Lower lobe of right lung (tissue), 2 donors: Measurements from ENCODE around the gene PLXNA3. TPM values are rescaled to one million over a fixed set of nuclear protein-coding genes. Genes with fewer than 3 reads are reported as not detected.

ENCODE experiments used
- ATAC-seq, 2 donors: fragments of 200-7000 bp; cut with Tn5 transposase; one replicate each; pipeline ENCODE4 v1.9.1; 2020 to 2022; ENCODE audit warnings: mild to moderate bottlenecking in 2 of 2, moderate library complexity in 2 of 2
- DNase-seq: peaks from one replicate; pipeline ENCODE4 v3.0.0-alpha.2; 2020
- H3K27ac ChIP-seq: fragments of 200-600 bp; one replicate; pipeline ENCODE4 v1.8.0; 2022
- H3K27me3 ChIP-seq: fragments of 200-600 bp; one replicate; pipeline ENCODE4 v1.8.0; 2022; ENCODE audit warnings: low read depth
- H3K36me3 ChIP-seq: fragments of 200-600 bp; one replicate; pipeline ENCODE4 v1.8.0; 2022; ENCODE audit warnings: mild to moderate bottlenecking
- H3K4me1 ChIP-seq: fragments of 200-600 bp; one replicate; pipeline ENCODE4 v1.8.0; 2022
- H3K4me3 ChIP-seq: fragments of 200-600 bp; one replicate; pipeline ENCODE4 v1.8.0; 2022; ENCODE audit warnings: mild to moderate bottlenecking
- H3K9me3 ChIP-seq: fragments of 200-600 bp; one replicate; pipeline ENCODE4 v1.8.0; 2022
- intact Hi-C: fragments of 100-400 bp; cut with DNase I; formaldehyde crosslinking; loops from one replicate; pipeline ENCODE4 v1.11.0; 2022
- total RNA-seq: library from RNA; stranded (reverse); fragmentation: NEBNext Ultra II Directional; extraction: Animal tissue kit (Norgen Biotek cat#: 25700); gene quantifications from one replicate; pipeline ENCODE4 v1.2.1, GENCODE V29; 2021
- TF ChIP-seq, protein P1 (sequence below): fragments of 200-600 bp; IDR thresholded peaks from one replicate; pipeline ENCODE4 v1.8.0; 2022; ENCODE audit warnings: antibody characterized with exemption, mild to moderate bottlenecking
- donor health status: DM: no; HTN: yes; CAD: no; lungs with severe emphysema.

Gene PLXNA3
- total RNA-seq, 1 donor from 2014 or later: 49.0 TPM

DNA sequence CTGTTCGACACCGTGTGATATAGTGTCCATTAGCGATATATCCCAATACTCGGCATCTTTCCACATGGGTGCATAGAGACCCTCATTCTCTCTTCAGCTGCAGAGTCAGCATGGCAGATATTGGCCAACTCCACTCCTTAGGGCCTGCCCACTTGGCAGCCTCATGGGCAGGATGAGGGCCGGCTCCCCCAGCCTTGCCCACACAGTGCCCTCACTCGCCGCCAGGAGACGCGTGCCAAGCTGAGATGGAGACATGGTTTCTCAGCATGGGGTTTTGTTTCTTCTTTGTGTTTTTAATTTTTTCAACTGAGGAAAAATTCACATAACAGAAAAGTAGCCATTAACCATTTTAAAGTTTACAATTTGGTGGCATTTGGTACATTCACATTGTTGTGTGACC, 5.3 kb upstream of the PLXNA3 start:
- H3K9me3 ChIP-seq: no peaks in the 10 kb centered on the region
- intact Hi-C loops: no loop called here
- no peak for DNase-seq
- H3K27me3 ChIP-seq: no peaks in the 10 kb centered on the region
- no peaks in the 10 kb centered on the region for H3K4me1 ChIP-seq
- ATAC-seq: no peak
- no peak overlapping the region for H3K4me3 ChIP-seq
- TF ChIP-seq, protein P1, sequence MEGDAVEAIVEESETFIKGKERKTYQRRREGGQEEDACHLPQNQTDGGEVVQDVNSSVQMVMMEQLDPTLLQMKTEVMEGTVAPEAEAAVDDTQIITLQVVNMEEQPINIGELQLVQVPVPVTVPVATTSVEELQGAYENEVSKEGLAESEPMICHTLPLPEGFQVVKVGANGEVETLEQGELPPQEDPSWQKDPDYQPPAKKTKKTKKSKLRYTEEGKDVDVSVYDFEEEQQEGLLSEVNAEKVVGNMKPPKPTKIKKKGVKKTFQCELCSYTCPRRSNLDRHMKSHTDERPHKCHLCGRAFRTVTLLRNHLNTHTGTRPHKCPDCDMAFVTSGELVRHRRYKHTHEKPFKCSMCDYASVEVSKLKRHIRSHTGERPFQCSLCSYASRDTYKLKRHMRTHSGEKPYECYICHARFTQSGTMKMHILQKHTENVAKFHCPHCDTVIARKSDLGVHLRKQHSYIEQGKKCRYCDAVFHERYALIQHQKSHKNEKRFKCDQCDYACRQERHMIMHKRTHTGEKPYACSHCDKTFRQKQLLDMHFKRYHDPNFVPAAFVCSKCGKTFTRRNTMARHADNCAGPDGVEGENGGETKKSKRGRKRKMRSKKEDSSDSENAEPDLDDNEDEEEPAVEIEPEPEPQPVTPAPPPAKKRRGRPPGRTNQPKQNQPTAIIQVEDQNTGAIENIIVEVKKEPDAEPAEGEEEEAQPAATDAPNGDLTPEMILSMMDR: no peak
- H3K27ac ChIP-seq: no peak overlapping the region
- H3K36me3 ChIP-seq: peaks cover 34% of the 10 kb centered on the region

DNA sequence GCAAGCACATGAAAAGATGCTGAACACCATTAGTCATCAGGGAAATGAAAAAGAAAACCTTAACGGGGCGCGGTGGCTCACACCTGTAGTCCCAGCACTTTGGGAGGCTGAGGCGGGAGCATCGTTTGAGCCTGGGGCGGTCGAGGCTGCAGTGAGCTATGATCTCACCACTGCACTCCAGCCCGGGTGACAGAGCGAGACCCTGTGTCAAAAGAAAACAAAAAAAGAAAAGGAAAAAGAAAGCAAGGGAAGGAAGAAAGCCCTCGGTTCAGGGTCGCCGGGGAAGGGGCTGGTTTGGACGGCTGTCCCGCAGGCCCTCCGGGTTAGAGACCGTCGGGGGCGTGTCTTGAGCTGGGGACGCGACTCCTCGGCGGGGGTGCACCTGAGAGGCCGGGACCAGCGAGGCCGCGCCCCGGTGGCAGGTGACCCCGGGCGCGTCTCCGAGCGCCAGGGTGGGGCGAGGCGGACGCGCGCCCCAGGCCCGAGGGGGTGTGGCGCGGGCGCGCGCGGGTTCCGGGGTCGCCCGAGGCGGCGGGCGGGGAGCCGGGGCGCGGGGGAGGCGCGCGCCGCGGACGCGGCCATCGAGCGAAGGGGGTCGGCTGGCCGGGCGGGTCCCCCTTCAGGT, 478 bp upstream of the PLXNA3 start:
- Histone ChIP-seq H3K27me3 (no peaks in the 10 kb centered on the region), H3K36me3 (peaks cover 9% of the 10 kb centered on the region), H3K4me1 (no peaks in the 10 kb centered on the region), H3K4me3 (peak overlapping the region; percentile 68), H3K27ac (peak overlapping the region; percentile 56), H3K9me3 (no peaks in the 10 kb centered on the region)
- ATAC-seq (peak; percentile 75 to 83), DNase-seq (peak; percentile 60)
- intact Hi-C loops: no loop called here
- TF ChIP-seq, protein P1: no peak

DNA sequence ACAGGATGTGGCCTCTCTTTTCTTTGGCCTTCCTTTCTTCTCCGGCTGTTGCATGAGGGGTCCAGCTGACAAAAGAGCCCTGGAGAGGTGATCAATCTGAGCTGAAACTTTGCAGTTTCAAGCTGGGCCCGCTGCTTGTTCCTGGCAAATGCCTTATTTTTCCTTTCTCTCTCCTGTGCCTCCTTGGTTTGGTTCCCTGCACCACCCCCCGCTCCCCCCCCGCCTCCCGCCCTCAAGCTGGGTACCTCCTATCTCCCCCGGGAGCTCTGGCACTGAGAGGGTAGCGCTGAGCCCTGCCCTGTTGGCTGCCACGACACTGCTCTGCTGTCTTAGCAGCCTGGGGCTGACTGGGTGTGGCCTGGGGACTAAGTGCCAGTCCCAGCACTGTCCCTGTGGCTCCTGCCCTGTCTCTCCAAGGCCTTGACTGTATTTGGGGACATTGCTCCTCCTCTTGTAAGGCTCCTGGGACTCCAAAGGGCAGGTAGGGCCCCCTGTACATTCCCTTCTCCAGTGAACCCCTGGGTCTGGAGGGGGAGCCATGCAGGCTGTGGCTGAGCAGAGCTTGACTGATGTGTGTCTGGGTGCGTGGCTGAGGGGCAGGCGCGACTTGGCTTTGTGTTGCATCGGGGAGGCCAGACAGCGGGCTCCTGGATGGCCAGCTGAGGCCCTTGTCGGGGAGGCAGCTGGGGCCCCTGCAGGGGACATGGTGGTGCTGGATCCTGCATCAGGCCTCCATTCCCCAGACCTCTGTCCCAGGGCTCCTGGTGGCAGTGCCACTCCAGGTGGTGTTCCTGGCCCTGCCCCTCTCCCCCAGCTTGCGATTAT, 1.1 kb downstream of the PLXNA3 start:
- Histone ChIP-seq H3K36me3 (peaks cover 17% of the 10 kb centered on the region), H3K4me3 (peak overlapping the region; percentile 68), H3K27ac (peak overlapping the region; percentile 56), H3K4me1 (no peaks in the 10 kb centered on the region), H3K27me3 (no peaks in the 10 kb centered on the region), H3K9me3 (no peaks in the 10 kb centered on the region)
- intact Hi-C loops: no loop called here
- ATAC-seq (peak; percentile 72 to 77), DNase-seq (peak; percentile 55)
- TF ChIP-seq, protein P1: no peak

DNA sequence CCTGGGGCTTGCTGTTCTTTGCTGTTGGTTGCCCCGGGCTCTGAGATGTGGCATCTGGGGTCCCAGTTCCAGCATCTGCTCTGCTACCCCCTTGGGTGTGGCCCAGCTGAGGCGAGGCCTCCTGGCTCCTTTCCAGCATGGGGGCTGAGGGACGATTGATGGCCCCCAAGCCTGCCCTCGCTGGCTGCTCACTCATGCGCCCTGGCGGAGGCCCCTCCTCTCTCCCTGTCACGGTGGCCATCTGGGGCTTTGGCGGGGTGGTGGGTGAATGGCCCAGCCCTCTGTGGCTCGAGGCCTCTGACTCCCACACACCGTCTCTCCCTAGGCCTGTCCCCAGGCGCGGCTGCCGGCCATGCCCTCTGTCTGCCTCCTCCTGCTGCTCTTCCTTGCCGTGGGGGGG, 1.8 kb downstream of the PLXNA3 start:
- Histone ChIP-seq H3K27ac (no peak overlapping the region), H3K4me1 (no peaks in the 10 kb centered on the region), H3K36me3 (peaks cover 23% of the 10 kb centered on the region), H3K9me3 (no peaks in the 10 kb centered on the region), H3K4me3 (peak overlapping the region; percentile 68), H3K27me3 (no peaks in the 10 kb centered on the region)
- intact Hi-C loops: no loop called here
- TF ChIP-seq, protein P1: no peak
- ATAC-seq (no peak), DNase-seq (no peak)

DNA sequence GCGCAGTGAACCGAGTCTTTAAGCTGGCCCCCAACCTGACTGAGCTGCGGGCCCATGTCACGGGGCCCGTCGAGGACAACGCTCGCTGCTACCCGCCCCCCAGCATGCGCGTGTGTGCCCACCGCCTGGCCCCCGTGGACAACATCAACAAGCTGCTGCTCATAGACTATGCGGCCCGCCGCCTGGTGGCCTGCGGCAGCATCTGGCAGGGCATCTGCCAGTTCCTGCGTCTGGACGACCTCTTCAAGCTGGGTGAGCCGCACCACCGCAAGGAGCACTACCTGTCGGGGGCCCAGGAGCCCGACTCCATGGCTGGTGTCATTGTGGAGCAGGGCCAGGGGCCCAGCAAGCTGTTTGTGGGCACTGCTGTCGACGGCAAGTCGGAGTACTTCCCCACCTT, 2.2 kb downstream of the PLXNA3 start:
- Histone ChIP-seq H3K4me1 (no peaks in the 10 kb centered on the region), H3K36me3 (peaks cover 24% of the 10 kb centered on the region), H3K27ac (no peak overlapping the region), H3K4me3 (no peak overlapping the region), H3K9me3 (no peaks in the 10 kb centered on the region), H3K27me3 (no peaks in the 10 kb centered on the region)
- TF ChIP-seq, protein P1: no peak
- no peak for DNase-seq
- no peak for ATAC-seq
- intact Hi-C loops: no loop called here
